Articular chondrocyte of knee joint (primary cell): Measurements from ENCODE around the gene DRAXIN. TPM values are rescaled to one million over a fixed set of nuclear protein-coding genes. Genes with fewer than 3 reads are reported as not detected.

Experiments used
- total RNA-seq: library from RNA; depleted of rRNA; stranded (reverse); fragments of >200 nt; gene quantifications from 2 replicates; pipeline ENCODE4 v1.2.3, GENCODE V29; 2012

DRAXIN gene, protein sequence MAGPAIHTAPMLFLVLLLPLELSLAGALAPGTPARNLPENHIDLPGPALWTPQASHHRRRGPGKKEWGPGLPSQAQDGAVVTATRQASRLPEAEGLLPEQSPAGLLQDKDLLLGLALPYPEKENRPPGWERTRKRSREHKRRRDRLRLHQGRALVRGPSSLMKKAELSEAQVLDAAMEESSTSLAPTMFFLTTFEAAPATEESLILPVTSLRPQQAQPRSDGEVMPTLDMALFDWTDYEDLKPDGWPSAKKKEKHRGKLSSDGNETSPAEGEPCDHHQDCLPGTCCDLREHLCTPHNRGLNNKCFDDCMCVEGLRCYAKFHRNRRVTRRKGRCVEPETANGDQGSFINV
- 0.13 and 0.22 TPM in 2 replicates for total RNA-seq

GRCh38 chr1:11691302-11691914 lies at the start of gene DRAXIN:
DRAXIN (plus strand) TSS chr1:11691710; CDS start chr1:11706259, 14,549 bp downstream.

GRCh38 chr1:11654137-11654938 lies 37.2 kb upstream of the DRAXIN start, which contains the start of the genes FBXO2 and FBXO44:
FBXO2 (minus strand) TSS chr1:11654429; CDS start chr1:11654340, 89 bp downstream.
FBXO44 (plus strand) TSS chr1:11654877; CDS start chr1:11655836, 959 bp downstream.

DNA sequence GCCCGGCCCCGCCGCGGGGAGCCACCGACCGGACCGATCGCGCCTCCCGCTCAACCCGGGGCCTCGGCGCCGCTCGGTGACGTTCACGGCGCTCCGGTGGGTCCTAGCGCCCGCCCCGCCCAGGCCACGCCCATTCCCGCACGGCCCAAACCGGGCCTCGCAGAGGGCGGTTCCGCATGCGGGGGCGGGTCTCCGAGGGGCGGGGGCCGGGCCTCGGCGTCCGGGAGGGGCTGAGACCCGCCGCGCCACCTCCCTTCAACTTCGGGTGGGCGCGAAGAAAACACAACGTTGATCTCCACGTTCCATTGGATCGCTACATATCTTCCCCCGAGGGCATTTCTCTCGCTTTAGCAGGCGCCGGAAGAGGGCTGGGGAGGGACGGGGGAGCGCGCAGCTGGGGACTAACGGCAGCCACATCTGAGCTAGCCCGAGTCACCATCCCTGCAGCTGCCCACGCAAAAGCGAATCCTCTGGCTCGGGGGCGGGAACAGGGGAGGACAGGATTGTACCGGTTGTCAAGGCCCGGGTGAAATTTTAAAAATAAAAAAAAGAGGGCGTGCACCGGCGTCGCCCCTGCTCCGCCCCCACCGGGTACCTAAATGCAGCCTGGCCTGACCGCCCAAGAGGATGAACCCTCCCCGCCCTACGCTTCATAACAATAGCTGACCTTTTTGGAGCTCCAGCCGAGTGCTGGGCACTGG lies 10.3 kb upstream of the DRAXIN start, which contains the start of gene MAD2L2:
Gene MAD2L2, minus strand, starts transcription at position 78 of the 701 bp plus-strand sequence. CDS start 547 bp downstream, outside the sequence.

DNA sequence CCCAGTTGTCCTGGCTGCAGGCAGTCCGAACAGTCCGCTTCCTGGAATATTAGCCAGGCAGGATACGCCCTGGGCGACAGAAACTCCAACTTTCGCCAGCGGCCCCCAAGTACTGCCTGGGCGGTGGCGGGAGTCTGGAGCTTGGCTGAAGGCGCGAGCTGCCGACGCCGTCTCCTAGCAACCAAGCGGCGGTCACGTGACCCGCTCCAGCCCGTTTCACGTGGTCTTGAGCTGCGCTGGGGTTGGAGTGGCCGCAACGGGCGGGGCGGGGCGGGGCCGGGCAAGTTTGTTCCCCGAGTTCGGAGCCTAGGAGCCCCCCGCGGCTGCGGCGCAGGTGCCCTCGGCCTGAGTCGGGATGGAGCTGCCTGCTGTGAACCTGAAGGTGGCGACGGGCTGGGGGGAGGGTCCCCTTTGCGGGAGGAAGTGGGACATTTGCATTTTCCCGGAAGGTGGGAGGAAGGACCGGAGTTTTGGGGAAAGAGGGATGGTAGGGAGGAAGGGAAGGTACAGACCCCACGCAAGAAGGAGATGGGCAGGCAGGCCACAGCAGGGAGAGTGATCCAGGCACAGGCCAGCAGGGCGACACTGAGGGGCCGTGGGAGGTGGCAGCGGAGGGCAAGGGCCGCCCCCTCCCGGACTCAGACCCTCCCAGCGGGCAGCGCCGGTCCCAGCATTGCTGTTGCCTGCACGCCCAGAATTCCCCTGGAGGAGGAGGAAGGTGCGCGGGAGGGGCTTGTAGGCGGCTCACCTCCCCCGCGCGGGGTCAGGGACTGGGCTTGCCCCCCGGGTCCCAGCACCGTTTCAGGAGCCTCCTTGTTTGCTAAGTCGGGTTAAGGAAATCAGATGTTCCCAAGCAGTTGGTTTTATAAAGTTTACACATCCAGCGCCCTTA lies 44.6 kb downstream of the DRAXIN start, which contains the start of gene AGTRAP:
Gene AGTRAP, plus strand, starts transcription at position 283 of the 892 bp plus-strand sequence. Its CDS starts 73 bp downstream, at position 356.

GRCh38 chr1:11761988-11762406 lies 70.5 kb downstream of the DRAXIN start, which contains the start of gene C1orf167:
C1orf167 (plus strand) TSS chr1:11762193; CDS start chr1:11764401, 2,208 bp downstream.

Other genes starting within 250 kb of the DRAXIN start
- gene DISP3, start 212.6 kb upstream of the DRAXIN start, total RNA-seq = under 0.01 TPM in 2 replicates
- gene FBXO2, start 37.3 kb upstream of the DRAXIN start, total RNA-seq = 1.6 and 4.2 TPM in 2 replicates
- gene FBXO44, start 36.8 kb upstream of the DRAXIN start, total RNA-seq = 8.5 and 10.2 TPM in 2 replicates
- gene FBXO6, start 27.5 kb upstream of the DRAXIN start, total RNA-seq = 5.4 and 8.4 TPM in 2 replicates
- gene MAD2L2, start 10.6 kb upstream of the DRAXIN start, total RNA-seq = 27.8 and 35.8 TPM in 2 replicates
- 37.2 and 54.1 TPM in 2 replicates for gene AGTRAP, start 44.4 kb downstream of the DRAXIN start, total RNA-seq
- gene C1orf167, start 70.5 kb downstream of the DRAXIN start, total RNA-seq = 0.43 and 0.52 TPM in 2 replicates
- 21.9 and 36.5 TPM in 2 replicates for gene MTHFR, start 114.3 kb downstream of the DRAXIN start, total RNA-seq
- 11.0 and 17.6 TPM in 2 replicates for gene CLCN6, start 114.5 kb downstream of the DRAXIN start, total RNA-seq
- not detected in 2 replicates for gene NPPA, start 156.1 kb downstream of the DRAXIN start, total RNA-seq
- not detected in 2 replicates for gene NPPB, start 167.2 kb downstream of the DRAXIN start, total RNA-seq
- gene KIAA2013, start 234.7 kb downstream of the DRAXIN start, total RNA-seq = 46.2 and 47.6 TPM in 2 replicates
- gene PLOD1, start 243.0 kb downstream of the DRAXIN start, total RNA-seq = 192 and 220 TPM in 2 replicates